Suprapubic skin (tissue), 3 donors: ENCODE measurements around the gene SNRPA1.

Experiments used
- EP300 ChIP-seq: sonication (generic); formaldehyde crosslinking; IDR thresholded peaks from one replicate; pipeline ENCODE4 v1.6.1; 2017; ENCODE audit warnings: antibody characterized with exemption
- TF ChIP-seq, protein P1 (sequence below), 2 donors: fragments of 200-600 bp in 1 of 2; fragments of 450-650 bp in 1 of 2; sonication (generic) in 1 of 2; IDR thresholded peaks; one replicate each; pipeline ENCODE4 v1.5.1; 2016 to 2019; ENCODE audit warnings: antibody characterized with exemption in 2 of 2, mild to moderate bottlenecking in 1 of 2, moderate library complexity in 1 of 2

DNA sequence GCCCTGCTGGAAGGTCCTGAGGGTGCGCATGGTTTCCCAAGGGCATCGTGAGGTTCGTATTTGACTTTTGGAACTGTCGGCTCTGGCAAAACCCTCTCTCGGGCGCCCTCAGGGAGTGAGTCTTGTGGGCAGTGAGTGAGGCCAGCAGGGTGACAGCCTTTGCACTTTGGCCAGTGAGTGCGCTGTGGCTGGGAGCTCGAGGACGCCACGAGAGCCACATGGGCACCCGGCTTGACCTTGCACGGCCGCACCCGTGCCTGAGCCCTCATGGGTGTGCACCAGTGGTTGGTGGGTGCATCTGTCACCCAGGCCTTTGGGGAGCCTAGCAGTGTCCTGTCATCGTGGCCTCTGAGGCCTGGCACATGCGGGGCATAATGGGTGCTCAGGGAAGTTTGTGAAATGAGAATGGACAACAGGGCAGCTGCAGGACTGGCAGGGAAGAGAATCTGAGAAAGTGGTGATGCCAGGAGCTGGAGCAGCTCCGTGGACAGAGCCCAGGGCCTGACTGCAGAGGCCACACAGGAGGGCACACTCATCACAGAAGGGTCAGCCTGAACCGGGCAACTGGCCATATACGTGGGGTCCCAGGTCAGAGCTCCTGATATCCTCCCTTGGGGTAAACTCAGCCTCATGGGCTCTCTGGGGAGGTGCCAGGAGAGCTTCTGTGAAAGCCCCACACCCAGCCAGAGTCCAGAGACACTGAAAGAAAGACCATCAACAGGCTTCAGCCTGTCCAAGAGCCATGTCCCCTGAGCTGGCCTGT, 30.4 kb upstream of the SNRPA1 start:
- TF ChIP-seq, protein P1, sequence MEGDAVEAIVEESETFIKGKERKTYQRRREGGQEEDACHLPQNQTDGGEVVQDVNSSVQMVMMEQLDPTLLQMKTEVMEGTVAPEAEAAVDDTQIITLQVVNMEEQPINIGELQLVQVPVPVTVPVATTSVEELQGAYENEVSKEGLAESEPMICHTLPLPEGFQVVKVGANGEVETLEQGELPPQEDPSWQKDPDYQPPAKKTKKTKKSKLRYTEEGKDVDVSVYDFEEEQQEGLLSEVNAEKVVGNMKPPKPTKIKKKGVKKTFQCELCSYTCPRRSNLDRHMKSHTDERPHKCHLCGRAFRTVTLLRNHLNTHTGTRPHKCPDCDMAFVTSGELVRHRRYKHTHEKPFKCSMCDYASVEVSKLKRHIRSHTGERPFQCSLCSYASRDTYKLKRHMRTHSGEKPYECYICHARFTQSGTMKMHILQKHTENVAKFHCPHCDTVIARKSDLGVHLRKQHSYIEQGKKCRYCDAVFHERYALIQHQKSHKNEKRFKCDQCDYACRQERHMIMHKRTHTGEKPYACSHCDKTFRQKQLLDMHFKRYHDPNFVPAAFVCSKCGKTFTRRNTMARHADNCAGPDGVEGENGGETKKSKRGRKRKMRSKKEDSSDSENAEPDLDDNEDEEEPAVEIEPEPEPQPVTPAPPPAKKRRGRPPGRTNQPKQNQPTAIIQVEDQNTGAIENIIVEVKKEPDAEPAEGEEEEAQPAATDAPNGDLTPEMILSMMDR (IDR thresholded peaks at IDR 0.05): no peak
- no peak for TF ChIP-seq EP300
